ENCODE measurements around the gene DTX3. TPM values are rescaled to one million over a fixed set of nuclear protein-coding genes. Genes with fewer than 3 reads are reported as not detected.

Gene DTX3
- total and polyA plus RNA-seq, 2 of the 13 experiments (the other 11 are each of a cell fraction or from before 2014, with no cell fraction given): 9.0 to 27.2 TPM

DNA sequence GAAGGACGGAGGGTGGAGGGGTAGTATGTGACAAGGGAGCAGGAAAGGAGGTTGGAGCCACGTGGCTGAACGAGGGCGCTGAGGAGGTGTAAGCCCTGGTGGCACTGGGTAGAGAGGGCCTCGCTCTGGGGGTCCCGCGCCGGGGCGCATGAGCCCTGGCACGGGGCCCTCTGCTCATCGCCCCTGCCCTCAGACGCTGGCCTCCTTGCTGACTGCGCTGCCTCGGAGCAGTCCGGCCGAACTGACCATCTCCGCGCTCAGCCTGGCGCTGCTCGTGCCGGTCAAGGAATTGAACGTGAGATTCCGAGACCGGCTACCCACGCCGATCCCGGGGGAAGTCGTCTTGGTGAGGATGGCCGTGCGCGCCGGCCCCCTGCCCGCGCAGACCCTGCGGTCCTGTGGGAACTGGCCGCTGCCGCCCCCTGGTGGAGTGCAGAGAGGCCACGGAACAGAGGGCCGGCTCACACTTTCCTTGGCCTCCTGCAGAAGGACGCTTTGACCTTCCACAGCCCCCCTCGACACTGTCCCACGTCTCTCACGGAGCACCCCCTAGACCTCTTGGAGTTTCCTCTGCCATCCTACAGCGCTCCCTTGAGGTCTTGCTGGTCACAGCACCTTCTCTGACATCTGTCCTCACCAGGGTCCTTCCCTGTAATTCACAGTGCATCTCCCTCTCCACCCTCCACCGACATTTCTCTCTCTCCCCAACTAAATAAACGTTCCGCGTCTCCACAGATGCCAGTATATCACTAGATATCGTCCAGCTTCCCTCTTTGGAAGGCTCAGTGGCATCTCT is 17.1 kb downstream of the DTX3 start (continued):
- TF ChIP-seq, protein P1, sequence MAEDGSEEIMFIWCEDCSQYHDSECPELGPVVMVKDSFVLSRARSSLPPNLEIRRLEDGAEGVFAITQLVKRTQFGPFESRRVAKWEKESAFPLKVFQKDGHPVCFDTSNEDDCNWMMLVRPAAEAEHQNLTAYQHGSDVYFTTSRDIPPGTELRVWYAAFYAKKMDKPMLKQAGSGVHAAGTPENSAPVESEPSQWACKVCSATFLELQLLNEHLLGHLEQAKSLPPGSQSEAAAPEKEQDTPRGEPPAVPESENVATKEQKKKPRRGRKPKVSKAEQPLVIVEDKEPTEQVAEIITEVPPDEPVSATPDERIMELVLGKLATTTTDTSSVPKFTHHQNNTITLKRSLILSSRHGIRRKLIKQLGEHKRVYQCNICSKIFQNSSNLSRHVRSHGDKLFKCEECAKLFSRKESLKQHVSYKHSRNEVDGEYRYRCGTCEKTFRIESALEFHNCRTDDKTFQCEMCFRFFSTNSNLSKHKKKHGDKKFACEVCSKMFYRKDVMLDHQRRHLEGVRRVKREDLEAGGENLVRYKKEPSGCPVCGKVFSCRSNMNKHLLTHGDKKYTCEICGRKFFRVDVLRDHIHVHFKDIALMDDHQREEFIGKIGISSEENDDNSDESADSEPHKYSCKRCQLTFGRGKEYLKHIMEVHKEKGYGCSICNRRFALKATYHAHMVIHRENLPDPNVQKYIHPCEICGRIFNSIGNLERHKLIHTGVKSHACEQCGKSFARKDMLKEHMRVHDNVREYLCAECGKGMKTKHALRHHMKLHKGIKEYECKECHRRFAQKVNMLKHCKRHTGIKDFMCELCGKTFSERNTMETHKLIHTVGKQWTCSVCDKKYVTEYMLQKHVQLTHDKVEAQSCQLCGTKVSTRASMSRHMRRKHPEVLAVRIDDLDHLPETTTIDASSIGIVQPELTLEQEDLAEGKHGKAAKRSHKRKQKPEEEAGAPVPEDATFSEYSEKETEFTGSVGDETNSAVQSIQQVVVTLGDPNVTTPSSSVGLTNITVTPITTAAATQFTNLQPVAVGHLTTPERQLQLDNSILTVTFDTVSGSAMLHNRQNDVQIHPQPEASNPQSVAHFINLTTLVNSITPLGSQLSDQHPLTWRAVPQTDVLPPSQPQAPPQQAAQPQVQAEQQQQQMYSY (CRISPR knock-in tag; IDR thresholded peaks at IDR 0.05): no peak
- TF ChIP-seq RFXAP (CRISPR knock-in tag; IDR thresholded peaks at IDR 0.05; ENCODE audit: borderline replicate concordance): peak; percentile 36; the same call in 1 of the 2 replicates
- TF ChIP-seq, protein P2, sequence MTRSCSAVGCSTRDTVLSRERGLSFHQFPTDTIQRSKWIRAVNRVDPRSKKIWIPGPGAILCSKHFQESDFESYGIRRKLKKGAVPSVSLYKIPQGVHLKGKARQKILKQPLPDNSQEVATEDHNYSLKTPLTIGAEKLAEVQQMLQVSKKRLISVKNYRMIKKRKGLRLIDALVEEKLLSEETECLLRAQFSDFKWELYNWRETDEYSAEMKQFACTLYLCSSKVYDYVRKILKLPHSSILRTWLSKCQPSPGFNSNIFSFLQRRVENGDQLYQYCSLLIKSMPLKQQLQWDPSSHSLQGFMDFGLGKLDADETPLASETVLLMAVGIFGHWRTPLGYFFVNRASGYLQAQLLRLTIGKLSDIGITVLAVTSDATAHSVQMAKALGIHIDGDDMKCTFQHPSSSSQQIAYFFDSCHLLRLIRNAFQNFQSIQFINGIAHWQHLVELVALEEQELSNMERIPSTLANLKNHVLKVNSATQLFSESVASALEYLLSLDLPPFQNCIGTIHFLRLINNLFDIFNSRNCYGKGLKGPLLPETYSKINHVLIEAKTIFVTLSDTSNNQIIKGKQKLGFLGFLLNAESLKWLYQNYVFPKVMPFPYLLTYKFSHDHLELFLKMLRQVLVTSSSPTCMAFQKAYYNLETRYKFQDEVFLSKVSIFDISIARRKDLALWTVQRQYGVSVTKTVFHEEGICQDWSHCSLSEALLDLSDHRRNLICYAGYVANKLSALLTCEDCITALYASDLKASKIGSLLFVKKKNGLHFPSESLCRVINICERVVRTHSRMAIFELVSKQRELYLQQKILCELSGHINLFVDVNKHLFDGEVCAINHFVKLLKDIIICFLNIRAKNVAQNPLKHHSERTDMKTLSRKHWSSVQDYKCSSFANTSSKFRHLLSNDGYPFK (CRISPR knock-in tag; IDR thresholded peaks at IDR 0.05; ENCODE audit: borderline replicate concordance): peak; percentile 49; the same call in 1 of the 2 replicates
- TF ChIP-seq CREB1 (IDR thresholded peaks at IDR 0.05): no peak
- no peak for TF ChIP-seq CREB1 (CRISPR knock-in tag; IDR thresholded peaks at IDR 0.05)
- TF ChIP-seq PCBP2 (optimal IDR thresholded peaks at IDR 0.05; ENCODE audit: low read depth, low read length, poor library complexity, severe bottlenecking): no peak
- TF ChIP-seq HNRNPUL1 (IDR thresholded peaks at IDR 0.05; ENCODE audit: low read depth, low read length): no peak
- TF ChIP-seq, protein P3, sequence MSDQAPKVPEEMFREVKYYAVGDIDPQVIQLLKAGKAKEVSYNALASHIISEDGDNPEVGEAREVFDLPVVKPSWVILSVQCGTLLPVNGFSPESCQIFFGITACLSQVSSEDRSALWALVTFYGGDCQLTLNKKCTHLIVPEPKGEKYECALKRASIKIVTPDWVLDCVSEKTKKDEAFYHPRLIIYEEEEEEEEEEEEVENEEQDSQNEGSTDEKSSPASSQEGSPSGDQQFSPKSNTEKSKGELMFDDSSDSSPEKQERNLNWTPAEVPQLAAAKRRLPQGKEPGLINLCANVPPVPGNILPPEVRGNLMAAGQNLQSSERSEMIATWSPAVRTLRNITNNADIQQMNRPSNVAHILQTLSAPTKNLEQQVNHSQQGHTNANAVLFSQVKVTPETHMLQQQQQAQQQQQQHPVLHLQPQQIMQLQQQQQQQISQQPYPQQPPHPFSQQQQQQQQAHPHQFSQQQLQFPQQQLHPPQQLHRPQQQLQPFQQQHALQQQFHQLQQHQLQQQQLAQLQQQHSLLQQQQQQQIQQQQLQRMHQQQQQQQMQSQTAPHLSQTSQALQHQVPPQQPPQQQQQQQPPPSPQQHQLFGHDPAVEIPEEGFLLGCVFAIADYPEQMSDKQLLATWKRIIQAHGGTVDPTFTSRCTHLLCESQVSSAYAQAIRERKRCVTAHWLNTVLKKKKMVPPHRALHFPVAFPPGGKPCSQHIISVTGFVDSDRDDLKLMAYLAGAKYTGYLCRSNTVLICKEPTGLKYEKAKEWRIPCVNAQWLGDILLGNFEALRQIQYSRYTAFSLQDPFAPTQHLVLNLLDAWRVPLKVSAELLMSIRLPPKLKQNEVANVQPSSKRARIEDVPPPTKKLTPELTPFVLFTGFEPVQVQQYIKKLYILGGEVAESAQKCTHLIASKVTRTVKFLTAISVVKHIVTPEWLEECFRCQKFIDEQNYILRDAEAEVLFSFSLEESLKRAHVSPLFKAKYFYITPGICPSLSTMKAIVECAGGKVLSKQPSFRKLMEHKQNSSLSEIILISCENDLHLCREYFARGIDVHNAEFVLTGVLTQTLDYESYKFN (CRISPR knock-in tag; conservative IDR thresholded peaks at IDR 0.05): no peak
- TF ChIP-seq, protein P4, sequence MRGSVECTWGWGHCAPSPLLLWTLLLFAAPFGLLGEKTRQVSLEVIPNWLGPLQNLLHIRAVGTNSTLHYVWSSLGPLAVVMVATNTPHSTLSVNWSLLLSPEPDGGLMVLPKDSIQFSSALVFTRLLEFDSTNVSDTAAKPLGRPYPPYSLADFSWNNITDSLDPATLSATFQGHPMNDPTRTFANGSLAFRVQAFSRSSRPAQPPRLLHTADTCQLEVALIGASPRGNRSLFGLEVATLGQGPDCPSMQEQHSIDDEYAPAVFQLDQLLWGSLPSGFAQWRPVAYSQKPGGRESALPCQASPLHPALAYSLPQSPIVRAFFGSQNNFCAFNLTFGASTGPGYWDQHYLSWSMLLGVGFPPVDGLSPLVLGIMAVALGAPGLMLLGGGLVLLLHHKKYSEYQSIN (CRISPR knock-in tag; IDR thresholded peaks at IDR 0.05; ENCODE audit: borderline replicate concordance): no peak
- no peak for TF ChIP-seq ZNF367 (CRISPR knock-in tag; IDR thresholded peaks at IDR 0.05; ENCODE audit: borderline replicate concordance)
- TF ChIP-seq, protein P5, sequence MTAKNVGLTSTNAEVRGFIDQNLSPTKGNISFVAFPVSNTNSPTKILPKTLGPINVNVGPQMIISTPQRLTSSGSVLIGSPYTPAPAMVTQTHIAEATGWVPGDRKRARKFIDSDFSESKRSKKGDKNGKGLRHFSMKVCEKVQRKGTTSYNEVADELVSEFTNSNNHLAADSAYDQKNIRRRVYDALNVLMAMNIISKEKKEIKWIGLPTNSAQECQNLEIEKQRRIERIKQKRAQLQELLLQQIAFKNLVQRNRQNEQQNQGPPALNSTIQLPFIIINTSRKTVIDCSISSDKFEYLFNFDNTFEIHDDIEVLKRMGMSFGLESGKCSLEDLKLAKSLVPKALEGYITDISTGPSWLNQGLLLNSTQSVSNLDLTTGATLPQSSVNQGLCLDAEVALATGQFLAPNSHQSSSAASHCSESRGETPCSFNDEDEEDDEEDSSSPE (CRISPR knock-in tag; IDR thresholded peaks at IDR 0.05): no peak
- TF ChIP-seq ZNF546 (CRISPR knock-in tag; conservative IDR thresholded peaks at IDR 0.05): no peak
- no peak for TF ChIP-seq ZBTB3 (CRISPR knock-in tag; IDR thresholded peaks at IDR 0.05; ENCODE audit: borderline replicate concordance, low read depth)
- no peak for TF ChIP-seq HOXA5 (CRISPR knock-in tag; IDR thresholded peaks at IDR 0.05)
- no peak for TF ChIP-seq NFIB (CRISPR knock-in tag; IDR thresholded peaks at IDR 0.05; ENCODE audit: borderline replicate concordance)

Data from HepG2 (cell line).